Parathyroid adenoma (tissue), 2 donors: ENCODE measurements around the gene GTF2H1.

ENCODE experiments used
- H2AFZ ChIP-seq: fragments of 300-600 bp; sonication (generic); one replicate; pipeline ENCODE4 v1.7.0; 2017; ENCODE audit warnings: antibody characterized with exemption, mild to moderate bottlenecking
- H3K27ac ChIP-seq: fragments of 300-600 bp; sonication (generic); one replicate; pipeline ENCODE4 v1.7.0; 2017
- H3K27me3 ChIP-seq: fragments of 300-600 bp; sonication (generic); one replicate; pipeline ENCODE4 v1.7.0; 2017; ENCODE audit warnings: low read length; ENCODE audit not compliant: control insufficient read depth, insufficient read depth
- H3K36me3 ChIP-seq: fragments of 300-600 bp; sonication (generic); one replicate; pipeline ENCODE4 v1.7.0; 2017; ENCODE audit warnings: low read length; ENCODE audit not compliant: control insufficient read depth, insufficient read depth
- H3K4me1 ChIP-seq: fragments of 300-600 bp; sonication (generic); one replicate; pipeline ENCODE4 v1.7.0; 2017; ENCODE audit warnings: control low read depth
- H3K4me2 ChIP-seq: fragments of 300-600 bp; sonication (generic); one replicate; pipeline ENCODE4 v1.7.0; 2017; ENCODE audit warnings: low read length
- H3K4me3 ChIP-seq: fragments of 300-600 bp; sonication (generic); one replicate; pipeline ENCODE4 v1.7.0; 2017; ENCODE audit warnings: low read depth, low read length
- H3K79me2 ChIP-seq: fragments of 300-600 bp; sonication (generic); one replicate; pipeline ENCODE4 v1.7.0; 2017; ENCODE audit warnings: control low read depth
- H3K9ac ChIP-seq: fragments of 300-600 bp; sonication (generic); one replicate; pipeline ENCODE4 v1.7.0; 2017; ENCODE audit warnings: mild to moderate bottlenecking
- H3K9me3 ChIP-seq: fragments of 300-600 bp; sonication (generic); one replicate; pipeline ENCODE4 v1.7.0; 2017; ENCODE audit warnings: low read length; ENCODE audit not compliant: control insufficient read depth
- CTCF ChIP-seq: fragments of 300-600 bp; sonication (generic); IDR thresholded peaks from one replicate; pipeline ENCODE4 v1.7.0; 2017; ENCODE audit warnings: antibody characterized with exemption, mild to moderate bottlenecking
- donor health status: primary hyperparathyroidism.

GTF2H1 gene

GRCh38 chr11:18304745-18305144 is 17.6 kb upstream of the GTF2H1 start:
- Histone ChIP-seq H3K9ac (no peak overlapping the region), H3K27me3 (no peaks in the 10 kb centered on the region), H3K36me3 (no peaks in the 10 kb centered on the region), H2AFZ (no peak overlapping the region), H3K79me2 (no peaks in the 10 kb centered on the region), H3K9me3 (no peaks in the 10 kb centered on the region), H3K4me2 (no peak overlapping the region), H3K4me1 (no peaks in the 10 kb centered on the region), H3K27ac (no peak overlapping the region), H3K4me3 (no peak overlapping the region)
- no peak for TF ChIP-seq CTCF

DNA sequence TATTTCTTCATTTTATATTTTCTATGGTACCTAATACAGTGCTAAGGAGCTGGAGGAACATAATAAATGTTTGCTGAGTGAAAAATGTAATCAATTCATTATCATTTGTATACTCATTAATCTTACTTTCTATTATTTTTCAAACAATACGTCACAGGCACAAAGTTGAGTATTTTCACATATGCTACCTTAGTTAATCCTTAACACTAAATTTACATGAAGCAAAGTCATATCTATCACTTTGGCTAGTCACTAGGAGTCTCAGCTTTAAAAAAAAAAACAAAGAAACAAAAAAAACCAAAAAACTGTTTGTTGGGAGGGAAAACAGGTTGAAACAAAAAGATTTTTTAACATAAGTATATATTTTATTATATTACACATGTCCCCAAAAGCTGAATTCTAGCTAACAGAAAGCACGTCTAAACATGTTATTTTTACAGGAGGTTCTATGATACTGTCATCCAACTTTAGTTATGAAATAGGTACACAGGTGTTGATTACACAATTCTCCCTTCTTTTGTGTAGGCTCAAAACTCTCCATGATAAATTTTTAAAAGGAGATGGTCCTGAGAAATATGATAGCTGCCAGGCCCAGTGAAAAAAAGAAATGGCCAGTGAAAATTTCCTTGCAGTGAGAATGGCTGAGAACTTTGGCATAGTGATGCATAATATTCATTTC is 14.8 kb upstream of the GTF2H1 start:
- Histone ChIP-seq H3K27me3 (no peaks in the 10 kb centered on the region), H3K27ac (no peak overlapping the region), H3K36me3 (no peaks in the 10 kb centered on the region), H2AFZ (no peak overlapping the region), H3K79me2 (no peaks in the 10 kb centered on the region), H3K9me3 (no peaks in the 10 kb centered on the region), H3K4me1 (no peaks in the 10 kb centered on the region), H3K9ac (no peak overlapping the region), H3K4me3 (no peak overlapping the region), H3K4me2 (no peak overlapping the region)
- no peak for TF ChIP-seq CTCF

DNA sequence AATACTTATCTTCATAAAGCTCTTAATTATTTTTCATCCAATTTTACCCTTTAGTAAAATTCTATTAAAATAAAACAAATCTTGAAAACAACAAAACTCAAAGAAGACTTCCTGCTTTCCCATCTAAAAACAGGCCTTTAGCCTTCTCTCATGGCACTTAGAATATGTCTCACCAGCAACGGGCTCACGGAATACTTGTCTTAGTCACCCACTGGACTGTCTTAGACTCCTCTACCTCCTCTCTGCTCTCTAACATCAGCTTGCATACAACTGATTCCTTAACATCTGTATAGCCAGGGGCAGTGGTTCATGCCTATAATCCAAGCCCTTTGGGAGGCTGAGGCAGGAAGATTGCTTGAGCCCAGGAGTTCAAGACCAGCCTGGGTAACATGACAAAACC is 14.1 kb upstream of the GTF2H1 start:
- H3K4me3 ChIP-seq = no peak overlapping the region
- no peaks in the 10 kb centered on the region for H3K36me3 ChIP-seq
- TF ChIP-seq CTCF = no peak
- no peaks in the 10 kb centered on the region for H3K27me3 ChIP-seq
- no peak overlapping the region for H2AFZ ChIP-seq
- no peaks in the 10 kb centered on the region for H3K4me1 ChIP-seq
- H3K79me2 ChIP-seq = no peaks in the 10 kb centered on the region
- no peaks in the 10 kb centered on the region for H3K9me3 ChIP-seq
- no peak overlapping the region for H3K9ac ChIP-seq
- no peak overlapping the region for H3K4me2 ChIP-seq
- no peak overlapping the region for H3K27ac ChIP-seq

GRCh38 chr11:18309691-18310090 is 12.7 kb upstream of the GTF2H1 start:
- Histone ChIP-seq H3K9ac (no peak overlapping the region), H3K4me2 (no peak overlapping the region), H3K4me1 (no peaks in the 10 kb centered on the region), H2AFZ (no peak overlapping the region), H3K4me3 (no peak overlapping the region), H3K79me2 (no peaks in the 10 kb centered on the region), H3K27me3 (no peaks in the 10 kb centered on the region), H3K9me3 (no peaks in the 10 kb centered on the region), H3K36me3 (no peaks in the 10 kb centered on the region), H3K27ac (no peak overlapping the region)
- TF ChIP-seq CTCF = no peak

- no peak overlapping the region for H3K4me2 ChIP-seq
- H3K36me3 ChIP-seq = no peaks in the 10 kb centered on the region
- H3K9ac ChIP-seq = no peak overlapping the region
- no peak overlapping the region for H2AFZ ChIP-seq
- TF ChIP-seq CTCF = no peak
- H3K79me2 ChIP-seq = peaks cover 2% of the 10 kb centered on the region
- H3K4me1 ChIP-seq = no peaks in the 10 kb centered on the region
- H3K9me3 ChIP-seq = no peaks in the 10 kb centered on the region
- no peak overlapping the region for H3K27ac ChIP-seq
- no peaks in the 10 kb centered on the region for H3K27me3 ChIP-seq
- no peak overlapping the region for H3K4me3 ChIP-seq
These were observed 11.5 kb upstream of the GTF2H1 start for GRCh38 chr11:18310800-18311340.
